ENCODE results near the gene SHISA6. TPM values are rescaled to one million over a fixed set of nuclear protein-coding genes. Genes with fewer than 3 reads are reported as not detected.

The SHISA6 gene
- total RNA-seq, 3 donors from 2014 or later = not detected

DNA sequence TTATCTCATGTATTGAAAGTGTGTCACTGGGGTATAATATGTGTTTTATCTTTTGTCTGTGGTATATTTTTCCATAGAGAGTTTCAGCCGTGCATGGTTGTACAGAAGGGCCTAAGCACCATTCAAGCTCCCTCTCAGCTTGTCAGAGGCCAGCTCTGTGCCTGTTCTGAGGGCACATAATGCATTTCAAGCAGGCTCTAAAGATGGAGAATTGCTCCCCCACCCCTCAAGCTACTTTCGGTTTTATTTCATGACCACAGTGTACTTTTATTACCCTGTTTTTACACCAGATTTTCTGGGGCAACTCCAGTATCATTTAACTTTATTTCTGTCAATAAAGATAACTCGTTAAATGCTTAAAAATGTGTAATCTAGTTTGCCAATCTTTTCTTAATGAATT is 131.7 kb downstream of the SHISA6 start:
- Mint-ChIP-seq H3K4me3 (no peak overlapping the region), H3K9me3 (no peaks in the 10 kb centered on the region), H3K27me3 (ENCODE audit: low read depth) (no peaks in the 10 kb centered on the region), H3K4me1 (ENCODE audit: low read depth) (no peaks in the 10 kb centered on the region), H3K36me3 (ENCODE audit: insufficient read depth) (no peaks in the 10 kb centered on the region)
- ATAC-seq = no peak
- DNase-seq = no peak

DNA sequence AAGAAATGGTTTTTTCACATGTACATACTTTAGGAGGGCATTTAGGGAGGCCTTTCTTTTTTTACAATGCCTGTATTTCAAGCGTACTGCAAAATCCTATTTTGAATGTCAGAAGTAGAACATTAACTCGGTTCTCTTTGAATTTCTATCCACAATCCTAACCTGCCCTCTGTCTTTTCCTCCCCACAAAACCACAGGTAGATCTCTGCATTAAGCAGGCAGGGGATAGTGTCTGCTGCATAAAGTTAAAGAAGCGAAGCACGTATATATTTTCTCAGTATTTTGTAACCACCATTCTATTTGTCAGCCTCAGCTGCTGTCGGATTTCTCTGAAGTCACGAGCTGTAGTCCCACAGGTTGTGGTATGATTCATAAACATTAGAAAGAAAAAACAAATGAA is 137.5 kb downstream of the SHISA6 start:
- Mint-ChIP-seq H3K9me3 (peaks cover 3% of the 10 kb centered on the region), H3K27me3 (ENCODE audit: low read depth) (no peaks in the 10 kb centered on the region), H3K4me1 (ENCODE audit: low read depth) (no peaks in the 10 kb centered on the region), H3K4me3 (no peak overlapping the region), H3K36me3 (ENCODE audit: insufficient read depth) (no peaks in the 10 kb centered on the region)
- ATAC-seq (no peak), DNase-seq (no peak)

GRCh38 chr17:11380761-11381160 is 139.7 kb downstream of the SHISA6 start:
- Mint-ChIP-seq H3K27me3 (ENCODE audit: low read depth) (no peaks in the 10 kb centered on the region), H3K36me3 (ENCODE audit: insufficient read depth) (no peaks in the 10 kb centered on the region), H3K4me1 (ENCODE audit: low read depth) (no peaks in the 10 kb centered on the region), H3K9me3 (peaks cover 3% of the 10 kb centered on the region), H3K4me3 (no peak overlapping the region)
- ATAC-seq (no peak), DNase-seq (no peak)

DNA sequence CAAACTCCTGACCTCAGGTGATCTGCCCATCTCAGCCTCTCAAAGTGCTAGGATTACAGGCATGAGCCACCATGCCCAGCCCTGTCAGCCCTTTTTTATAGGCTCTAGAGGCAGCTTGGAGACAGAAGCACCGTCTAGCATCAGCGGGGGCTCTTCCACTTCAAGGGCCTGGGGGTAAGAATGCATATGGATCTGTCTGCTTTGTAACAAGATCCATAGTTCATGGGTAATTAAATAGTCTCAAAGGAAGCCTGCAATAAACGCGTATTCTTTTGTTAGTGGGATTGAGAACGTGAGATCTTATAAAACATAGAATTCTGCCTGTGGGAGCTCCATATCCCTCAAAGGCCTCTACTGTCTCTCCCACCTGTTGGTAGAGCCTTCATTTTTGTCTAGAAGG is 142.1 kb downstream of the SHISA6 start:
- Mint-ChIP-seq H3K36me3 (ENCODE audit: insufficient read depth) (no peaks in the 10 kb centered on the region), H3K4me1 (ENCODE audit: low read depth) (no peaks in the 10 kb centered on the region), H3K9me3 (peaks cover 3% of the 10 kb centered on the region), H3K27me3 (ENCODE audit: low read depth) (no peaks in the 10 kb centered on the region), H3K4me3 (no peak overlapping the region)
- DNase-seq (no peak), ATAC-seq (no peak)

DNA sequence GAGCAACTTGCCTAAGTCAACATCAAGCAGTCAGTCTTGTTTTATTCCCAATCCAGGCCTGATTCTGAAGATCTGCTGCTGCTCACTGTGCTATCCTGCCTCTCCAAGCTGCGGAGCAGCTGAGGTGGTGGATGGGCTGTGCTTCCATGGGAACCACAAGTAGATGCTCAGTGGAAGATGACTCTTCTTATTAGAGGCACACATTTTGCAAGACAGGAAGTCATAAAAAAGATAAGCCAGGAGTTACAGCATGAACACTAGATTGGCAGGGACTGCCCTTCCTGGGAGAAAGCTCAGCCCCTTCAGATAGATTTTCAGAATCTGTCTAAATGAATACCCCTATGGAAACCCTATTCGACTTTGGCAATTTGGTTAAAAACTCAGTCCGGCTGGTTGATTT is 143.1 kb downstream of the SHISA6 start:
- no peaks in the 10 kb centered on the region for H3K36me3 Mint-ChIP-seq (ENCODE audit: insufficient read depth)
- no peaks in the 10 kb centered on the region for H3K4me1 Mint-ChIP-seq (ENCODE audit: low read depth)
- H3K27me3 Mint-ChIP-seq (ENCODE audit: low read depth) = no peaks in the 10 kb centered on the region
- peaks cover 3% of the 10 kb centered on the region for H3K9me3 Mint-ChIP-seq
- H3K4me3 Mint-ChIP-seq = no peak overlapping the region
- ATAC-seq (no peak), DNase-seq (no peak)

- Mint-ChIP-seq H3K9me3 (peaks cover under 1% of the 10 kb centered on the region), H3K36me3 (ENCODE audit: insufficient read depth) (no peaks in the 10 kb centered on the region), H3K4me1 (ENCODE audit: low read depth) (no peaks in the 10 kb centered on the region), H3K4me3 (no peak overlapping the region), H3K27me3 (ENCODE audit: low read depth) (no peaks in the 10 kb centered on the region)
- DNase-seq = no peak
- ATAC-seq = no peak
Observed at GRCh38 chr17:11387610-11388009, 146.6 kb downstream of the SHISA6 start.

DNA sequence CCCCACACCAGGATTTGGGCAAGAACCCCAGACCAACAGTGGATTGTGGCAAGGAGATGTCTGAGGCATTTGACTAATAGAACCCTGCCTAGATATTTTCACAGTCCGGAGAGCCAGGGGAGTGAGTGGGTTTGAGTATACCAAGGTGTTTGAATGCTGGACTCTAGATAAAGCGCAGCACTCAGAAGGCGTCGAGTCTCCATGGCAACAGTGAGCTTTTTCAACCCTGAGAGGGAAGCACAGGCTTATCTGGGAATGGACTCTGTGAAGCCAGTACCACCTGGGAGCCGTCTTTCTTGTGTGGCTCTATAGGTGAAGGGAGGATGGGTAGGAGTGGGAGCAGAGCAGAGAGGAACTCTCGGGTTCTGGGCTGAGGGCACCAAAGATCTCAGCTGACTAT is 147.0 kb downstream of the SHISA6 start:
- ATAC-seq (no peak), DNase-seq (no peak)
- Mint-ChIP-seq H3K4me3 (no peak overlapping the region), H3K27me3 (ENCODE audit: low read depth) (no peaks in the 10 kb centered on the region), H3K4me1 (ENCODE audit: low read depth) (no peaks in the 10 kb centered on the region), H3K9me3 (no peaks in the 10 kb centered on the region), H3K36me3 (ENCODE audit: insufficient read depth) (no peaks in the 10 kb centered on the region)

DNA sequence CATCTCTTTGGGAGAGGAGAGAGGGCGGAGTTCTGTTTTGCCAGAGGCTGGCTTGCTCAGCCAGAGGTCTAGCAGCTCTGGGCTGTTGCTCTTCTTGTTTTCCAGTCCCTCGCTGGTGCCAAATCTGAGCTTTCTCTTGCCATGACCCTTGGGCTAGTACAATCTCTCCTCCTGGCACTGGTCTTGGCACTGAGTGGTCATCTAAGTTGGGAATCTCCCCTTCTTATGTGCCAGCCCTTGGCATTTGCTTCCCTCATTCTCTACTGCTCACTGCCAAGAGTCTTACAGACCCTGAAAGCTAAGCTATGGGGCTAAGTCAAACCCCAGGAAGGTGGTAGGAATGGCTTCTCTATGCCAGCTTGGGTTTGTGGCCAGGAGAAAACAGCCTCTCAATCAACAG is 148.6 kb downstream of the SHISA6 start:
- H3K4me1 Mint-ChIP-seq (ENCODE audit: low read depth) = no peaks in the 10 kb centered on the region
- DNase-seq = no peak
- no peak overlapping the region for H3K4me3 Mint-ChIP-seq
- H3K36me3 Mint-ChIP-seq (ENCODE audit: insufficient read depth) = no peaks in the 10 kb centered on the region
- no peaks in the 10 kb centered on the region for H3K27me3 Mint-ChIP-seq (ENCODE audit: low read depth)
- no peak for ATAC-seq
- no peaks in the 10 kb centered on the region for H3K9me3 Mint-ChIP-seq

- H3K27me3 Mint-ChIP-seq (ENCODE audit: low read depth) = no peaks in the 10 kb centered on the region
- H3K36me3 Mint-ChIP-seq (ENCODE audit: insufficient read depth) = no peaks in the 10 kb centered on the region
- H3K4me1 Mint-ChIP-seq (ENCODE audit: low read depth) = no peaks in the 10 kb centered on the region
Observed at GRCh38 chr17:11391134-11391533, 150.1 kb downstream of the SHISA6 start.

DNA sequence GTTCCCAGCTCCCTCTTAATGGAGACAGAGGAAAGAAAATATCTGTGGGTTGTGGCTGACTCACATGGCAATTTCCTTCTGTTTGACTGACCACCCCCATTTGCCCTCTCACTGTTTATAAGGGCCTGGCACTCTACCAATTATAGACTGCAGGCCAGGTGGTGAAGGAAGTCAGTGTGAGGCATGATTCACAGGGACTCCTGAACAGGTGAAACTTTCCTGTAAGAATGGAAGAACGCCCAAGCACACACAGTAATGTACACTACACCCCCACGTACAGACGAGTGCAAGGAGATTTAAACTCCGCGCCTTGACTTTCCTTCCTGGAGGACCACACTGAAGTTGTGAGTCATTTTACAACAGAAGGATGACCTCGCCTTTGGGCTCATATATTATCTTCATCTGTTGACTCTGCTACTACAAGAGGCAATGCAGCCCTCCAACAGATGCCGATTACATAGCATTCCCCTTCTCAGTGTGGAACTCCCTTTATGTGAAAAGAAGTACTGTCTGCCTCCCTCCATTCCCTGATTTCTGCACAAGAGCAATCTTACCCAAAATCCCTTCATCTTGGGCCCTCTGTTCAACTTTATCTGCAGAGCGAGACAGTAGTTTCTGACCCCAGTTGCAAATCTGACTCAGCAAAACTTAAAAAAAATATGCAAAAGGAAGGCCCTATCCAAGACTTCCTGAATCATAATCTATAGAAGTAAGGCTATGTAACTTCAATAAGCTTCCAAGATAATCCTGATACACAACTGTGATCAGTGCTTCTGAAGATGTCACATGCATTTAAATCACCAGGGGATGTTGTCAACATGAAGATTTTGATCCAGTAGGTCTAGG is 163.6 kb downstream of the SHISA6 start:
- H3K4me3 Mint-ChIP-seq = no peak overlapping the region
- no peak for ATAC-seq
- DNase-seq = no peak

More at GRCh38 chr17:11391134-11391533, 150.1 kb downstream of the SHISA6 start:
- no peak overlapping the region for H3K4me3 Mint-ChIP-seq
- ATAC-seq = no peak
- no peaks in the 10 kb centered on the region for H3K9me3 Mint-ChIP-seq
- no peak for DNase-seq

GRCh38 chr17:11406716-11407115 is 165.7 kb downstream of the SHISA6 start:
- Mint-ChIP-seq H3K27me3 (ENCODE audit: low read depth) (no peaks in the 10 kb centered on the region), H3K4me1 (ENCODE audit: low read depth) (no peaks in the 10 kb centered on the region), H3K36me3 (ENCODE audit: insufficient read depth) (no peaks in the 10 kb centered on the region), H3K4me3 (no peak overlapping the region), H3K9me3 (peaks cover 12% of the 10 kb centered on the region)
- ATAC-seq = no peak
- no peak for DNase-seq

More for the DNA sequence above, 163.6 kb downstream of the SHISA6 start:
- Mint-ChIP-seq H3K27me3 (ENCODE audit: low read depth) (no peaks in the 10 kb centered on the region), H3K36me3 (ENCODE audit: insufficient read depth) (no peaks in the 10 kb centered on the region), H3K9me3 (peaks cover 22% of the 10 kb centered on the region), H3K4me1 (ENCODE audit: low read depth) (no peaks in the 10 kb centered on the region)

DNA sequence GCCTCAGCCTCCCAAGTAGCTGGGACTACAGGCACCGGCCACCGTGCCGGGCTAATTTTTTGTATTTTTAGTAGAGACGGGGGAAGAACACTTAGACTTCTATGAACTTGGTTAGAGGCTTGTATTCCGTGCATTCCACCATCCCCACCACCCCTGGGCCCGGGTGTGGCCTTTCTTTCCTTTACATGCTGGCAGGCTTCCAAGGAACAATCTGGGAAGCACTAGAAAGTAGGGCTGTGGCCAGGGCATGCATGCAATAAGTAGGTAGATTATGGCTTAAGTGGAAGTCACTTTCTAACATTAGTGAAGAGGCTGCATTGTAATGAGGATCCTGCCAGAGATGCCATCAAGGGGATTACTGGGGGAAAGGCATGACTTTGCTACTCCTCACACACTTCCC is 171.6 kb downstream of the SHISA6 start:
- DNase-seq = no peak
- Mint-ChIP-seq H3K4me1 (ENCODE audit: low read depth) (no peaks in the 10 kb centered on the region), H3K27me3 (ENCODE audit: low read depth) (no peaks in the 10 kb centered on the region), H3K9me3 (no peaks in the 10 kb centered on the region), H3K36me3 (ENCODE audit: insufficient read depth) (no peaks in the 10 kb centered on the region), H3K4me3 (no peak overlapping the region)
- no peak for ATAC-seq

DNA sequence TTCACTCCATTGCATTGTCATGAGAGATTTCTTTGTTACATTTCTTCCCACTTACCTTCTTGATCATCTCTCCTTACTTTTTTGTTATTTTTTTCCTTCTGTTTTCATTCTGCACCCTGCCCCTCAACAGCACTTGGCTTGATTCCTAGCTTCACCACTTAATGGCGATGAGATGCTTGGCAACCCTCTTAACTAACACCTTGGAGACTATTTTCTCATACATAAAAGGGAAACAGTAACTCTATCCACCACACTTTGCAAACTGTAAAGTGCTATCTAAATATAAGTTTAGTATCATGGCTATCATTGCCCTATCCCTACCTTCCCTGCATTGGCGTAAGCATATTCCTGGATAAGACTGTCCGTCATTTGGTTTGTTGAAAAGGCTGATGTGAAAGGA is 177.3 kb downstream of the SHISA6 start:
- H3K27me3 Mint-ChIP-seq (ENCODE audit: low read depth) = no peaks in the 10 kb centered on the region
- ATAC-seq (no peak), DNase-seq (no peak)
- H3K4me3 Mint-ChIP-seq = no peak overlapping the region
- no peaks in the 10 kb centered on the region for H3K4me1 Mint-ChIP-seq (ENCODE audit: low read depth)
- H3K36me3 Mint-ChIP-seq (ENCODE audit: insufficient read depth) = no peaks in the 10 kb centered on the region
- H3K9me3 Mint-ChIP-seq = peaks cover 8% of the 10 kb centered on the region

DNA sequence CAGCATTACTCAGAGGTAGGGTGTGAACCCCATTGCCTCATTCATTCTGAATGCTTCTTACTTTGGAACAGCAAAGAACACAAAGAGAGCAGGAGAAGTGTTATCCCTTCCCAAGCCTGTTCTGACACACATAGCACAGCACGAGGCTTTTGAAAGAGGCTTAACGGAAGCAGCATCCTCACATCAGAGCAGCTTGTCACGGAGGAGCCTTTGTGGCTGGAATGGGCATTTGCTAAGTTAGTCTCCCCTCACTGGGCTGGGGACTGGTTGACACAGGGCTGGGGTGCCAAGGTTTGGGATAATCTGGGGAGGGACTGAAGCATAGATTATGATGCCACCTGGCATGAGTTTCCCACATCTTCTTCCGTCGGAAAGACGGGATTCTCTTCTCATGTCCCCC is 189.7 kb downstream of the SHISA6 start:
- H3K27me3 Mint-ChIP-seq (ENCODE audit: low read depth) = no peaks in the 10 kb centered on the region
- no peak overlapping the region for H3K4me3 Mint-ChIP-seq
- no peaks in the 10 kb centered on the region for H3K4me1 Mint-ChIP-seq (ENCODE audit: low read depth)
- peaks cover 13% of the 10 kb centered on the region for H3K9me3 Mint-ChIP-seq
- no peaks in the 10 kb centered on the region for H3K36me3 Mint-ChIP-seq (ENCODE audit: insufficient read depth)
- ATAC-seq = no peak
- no peak for DNase-seq

- H3K9me3 Mint-ChIP-seq = peaks cover 3% of the 10 kb centered on the region
- no peaks in the 10 kb centered on the region for H3K4me1 Mint-ChIP-seq (ENCODE audit: low read depth)
- DNase-seq = no peak
- no peak overlapping the region for H3K4me3 Mint-ChIP-seq
- H3K27me3 Mint-ChIP-seq (ENCODE audit: low read depth) = no peaks in the 10 kb centered on the region
- H3K36me3 Mint-ChIP-seq (ENCODE audit: insufficient read depth) = no peaks in the 10 kb centered on the region
- ATAC-seq = no peak
Observed at GRCh38 chr17:11438673-11439072, 197.7 kb downstream of the SHISA6 start.

Data from activated T-cell treated with anti-CD3 and anti-CD28 coated beads, Interleukin-2, amount 50 U/mL, for 4 hours (primary cell).